NB4 (cell line): ENCODE measurements around the gene SLC25A21.

Experiments
- POLR2A ChIP-seq: IDR thresholded peaks from 2 replicates; pipeline ENCODE4 v1.6.1; 2011; ENCODE audit warnings: mild to moderate bottlenecking; ENCODE audit not compliant: insufficient read length; ENCODE audit errors: extremely low read depth
- TF ChIP-seq, protein P1 (sequence below): IDR thresholded peaks from one replicate; pipeline ENCODE4 v1.5.1; 2012; ENCODE audit warnings: low read depth, low read length
- TF ChIP-seq, protein P2 (sequence below): IDR thresholded peaks from 2 replicates; pipeline ENCODE4 v1.6.1; 2011; ENCODE audit warnings: low read depth, low read length

- TF ChIP-seq, protein P1, sequence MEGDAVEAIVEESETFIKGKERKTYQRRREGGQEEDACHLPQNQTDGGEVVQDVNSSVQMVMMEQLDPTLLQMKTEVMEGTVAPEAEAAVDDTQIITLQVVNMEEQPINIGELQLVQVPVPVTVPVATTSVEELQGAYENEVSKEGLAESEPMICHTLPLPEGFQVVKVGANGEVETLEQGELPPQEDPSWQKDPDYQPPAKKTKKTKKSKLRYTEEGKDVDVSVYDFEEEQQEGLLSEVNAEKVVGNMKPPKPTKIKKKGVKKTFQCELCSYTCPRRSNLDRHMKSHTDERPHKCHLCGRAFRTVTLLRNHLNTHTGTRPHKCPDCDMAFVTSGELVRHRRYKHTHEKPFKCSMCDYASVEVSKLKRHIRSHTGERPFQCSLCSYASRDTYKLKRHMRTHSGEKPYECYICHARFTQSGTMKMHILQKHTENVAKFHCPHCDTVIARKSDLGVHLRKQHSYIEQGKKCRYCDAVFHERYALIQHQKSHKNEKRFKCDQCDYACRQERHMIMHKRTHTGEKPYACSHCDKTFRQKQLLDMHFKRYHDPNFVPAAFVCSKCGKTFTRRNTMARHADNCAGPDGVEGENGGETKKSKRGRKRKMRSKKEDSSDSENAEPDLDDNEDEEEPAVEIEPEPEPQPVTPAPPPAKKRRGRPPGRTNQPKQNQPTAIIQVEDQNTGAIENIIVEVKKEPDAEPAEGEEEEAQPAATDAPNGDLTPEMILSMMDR: no peak
- no peak for TF ChIP-seq POLR2A
- TF ChIP-seq, protein P2, sequence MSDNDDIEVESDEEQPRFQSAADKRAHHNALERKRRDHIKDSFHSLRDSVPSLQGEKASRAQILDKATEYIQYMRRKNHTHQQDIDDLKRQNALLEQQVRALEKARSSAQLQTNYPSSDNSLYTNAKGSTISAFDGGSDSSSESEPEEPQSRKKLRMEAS: no peak
These were observed 58.4 kb downstream of the SLC25A21 start for GRCh38 chr14:37114002-37114401.
